Spleen (tissue), 13 donors: ENCODE measurements around the gene FDCSP. TPM values are rescaled to one million over a fixed set of nuclear protein-coding genes. Genes with fewer than 3 reads are reported as not detected.

ENCODE experiments used
- DNase-seq: peaks from one replicate; pipeline ENCODE4 v3.0.0-alpha.2; 2020
- H3K27ac ChIP-seq, 8 donors: fragments of 200-600 bp; sonication (generic) in 7 of 8; 1 replicate in 4 of 8; 2 replicates in 4 of 8; pipeline versions ENCODE4 v1.5.0 to v1.8.0; 2016 to 2021; ENCODE audit warnings: inconsistent platforms in 4 of 8, mild to moderate bottlenecking in 4 of 8, moderate library complexity in 1 of 8
- H3K27me3 ChIP-seq, 7 donors: fragments of 200-600 bp; sonication (generic) in 6 of 7; replicated peaks in 1 of 7; 1 replicate in 4 of 7; 2 replicates in 3 of 7; pipeline versions ENCODE4 v1.5.0 to v1.8.0; 2016 to 2021; ENCODE audit warnings: inconsistent platforms in 3 of 7, mild to moderate bottlenecking in 1 of 7
- H3K36me3 ChIP-seq, 6 donors: fragments of 200-600 bp; sonication (generic) in 5 of 6; 1 replicate in 4 of 6; 2 replicates in 2 of 6; pipeline versions ENCODE4 v1.5.0 to v1.8.0; 2016 to 2021; ENCODE audit warnings: inconsistent platforms in 2 of 6
- H3K4me1 ChIP-seq, 6 donors: fragments of 200-600 bp; sonication (generic) in 5 of 6; 1 replicate in 3 of 6; 2 replicates in 3 of 6; pipeline versions ENCODE4 v1.5.0 to v1.8.0; 2016 to 2021; ENCODE audit warnings: inconsistent platforms in 3 of 6
- H3K4me3 ChIP-seq, 8 donors: fragments of 200-600 bp; sonication (generic) in 7 of 8; 1 replicate in 4 of 8; 2 replicates in 4 of 8; pipeline versions ENCODE4 v1.5.0 to v1.8.0; 2016 to 2021; ENCODE audit warnings: inconsistent platforms in 4 of 8, mild to moderate bottlenecking in 4 of 8, moderate library complexity in 2 of 8
- H3K9me3 ChIP-seq, 8 donors: fragments of 200-600 bp; sonication (generic) in 7 of 8; 1 replicate in 4 of 8; 2 replicates in 4 of 8; pipeline versions ENCODE4 v1.5.0 to v1.8.0; 2016 to 2021; ENCODE audit warnings: inconsistent platforms in 4 of 8
- CTCF ChIP-seq, 11 experiments: fragments of 200-600 bp in 7 of 11; fragments of 450-650 bp in 4 of 11; sonication (generic) in 4 of 11; IDR thresholded peaks in 8 of 11; conservative IDR thresholded peaks in 3 of 11; 1 replicate in 7 of 11; 2 replicates in 4 of 11; pipeline versions ENCODE4 v1.4.0 to v1.8.0; 2016 to 2021; ENCODE audit warnings: antibody characterized with exemption in 11 of 11, inconsistent platforms in 4 of 11, mild to moderate bottlenecking in 1 of 11
- POLR2A ChIP-seq, 3 donors: fragments of 450-650 bp; IDR thresholded peaks; one replicate each; pipeline ENCODE4 v1.5.1; 2017; ENCODE audit warnings: antibody characterized with exemption in 3 of 3, mild to moderate bottlenecking in 1 of 3
- POLR2AphosphoS5 ChIP-seq, 3 donors: sonication (generic); formaldehyde crosslinking; IDR thresholded peaks; one replicate each; pipeline ENCODE4 v1.5.1; 2017; ENCODE audit warnings: antibody characterized with exemption in 3 of 3
- WGBS, 5 donors: extraction: QIAGEN DNeasy Blood & Tissue Kit in 3 of 5; methylation state at CpG; one replicate each; pipeline versions ENCODE4 v1.1.5 to v1.1.7; 2013 to 2018; 5-methylcytosine and 5-hydroxymethylcytosine counted together
- intact Hi-C: fragments of 100-400 bp; cut with DNase I; formaldehyde crosslinking; loops from one replicate; pipeline ENCODE4 v1.15.0; 2023; ENCODE audit warnings: low total_unique reads
- long read RNA-seq, 2 donors: transcript quantifications; one replicate each; lab custom pipeline, GENCODE V29; 2026
- polyA plus RNA-seq, 3 donors: library from polyadenylated mRNA; stranded (reverse); fragments of 200-250 nt; gene quantifications; one replicate each; pipeline ENCODE4 v1.2.1, GENCODE V29; 2013
- total RNA-seq, 7 donors: library from RNA; depleted of rRNA in 3 of 7; stranded (reverse); fragments of >200 nt in 3 of 7; fragmentation: NEBNext Ultra II Directional in 4 of 7; extraction: Animal tissue kit (Norgen Biotek cat#: 25700) in 4 of 7; gene quantifications; one replicate each; pipeline versions ENCODE4 v1.1.0 to v1.2.1, GENCODE V29; 2016 to 2021
- donor health status: healthy with polysubstance abuse.
- donor health status: DM: no; HTN: no; CAD: no; lungs with moderate emphysema.
- donor health status: DM: no; HTN: no; CAD: no.
- donor health status: Bipolar disorder and iron deficiency.
- donor health status: healthy.
- donor health status: DM: no; HTN: no; CAD: no.
- donor health status: DM: yes; HTN: yes; CAD: no.

FDCSP gene
- total RNA-seq (10 to 100 TPM in 2 of 7 donors, 1 to 10 TPM in 5; 2.8 to 23.6 (median 9.5) TPM), polyA plus RNA-seq (1,000 to 10,000 TPM in 1 of 3 donors, 100 to 1,000 TPM in 1, 10 to 100 TPM in 1; 31.9 to 1,396 (median 424) TPM)
- long read RNA-seq, donor 1: 0 reads
- long read RNA-seq, donor 2, partial matches to known transcripts: 0 of 1 reads
- long read RNA-seq, donor 2, other reads (novel, unspliced or antisense): 0 of 1 reads

GRCh38 chr4:70225824-70226223 is at the start of gene FDCSP:
Gene FDCSP (plus strand): TSS chr4:70226124. CDS start chr4:70231195, 5,071 bp downstream.
- Histone ChIP-seq H3K4me1 (no peaks in the 10 kb centered on the region), H3K27me3 (no peaks in the 10 kb centered on the region), H3K9me3 (no peaks in the 10 kb centered on the region), H3K36me3 (no peaks in the 10 kb centered on the region), H3K27ac (no peak within 1 kb of the TSS), H3K4me3 (no peak within 1 kb of the TSS)
- intact Hi-C loops: no loop called here
- no peak for DNase-seq
- 69 to 82% (median 77%) methylated on average over 2 of the region's 2 CpGs for WGBS, 5 donors
- TF ChIP-seq POLR2A (IDR thresholded peaks at IDR 0.05) (no peak), CTCF (IDR thresholded peaks at IDR 0.05 in 8 of 11, conservative IDR thresholded peaks at IDR 0.05 in 3 of 11) (no peak), POLR2AphosphoS5 (IDR thresholded peaks at IDR 0.05) (no peak)

GRCh38 chr4:70177090-70177489 is 48.8 kb upstream of the FDCSP start:
- H3K4me3 ChIP-seq: no peak overlapping the region
- no peaks in the 10 kb centered on the region for H3K36me3 ChIP-seq
- no peak for TF ChIP-seq POLR2AphosphoS5 (IDR thresholded peaks at IDR 0.05)
- TF ChIP-seq POLR2A (IDR thresholded peaks at IDR 0.05): no peak
- no peak for TF ChIP-seq CTCF (IDR thresholded peaks at IDR 0.05 in 8 of 11, conservative IDR thresholded peaks at IDR 0.05 in 3 of 11)
- no peak overlapping the region for H3K27ac ChIP-seq
- H3K27me3 ChIP-seq: no peaks in the 10 kb centered on the region
- DNase-seq: no peak
- no peaks in the 10 kb centered on the region for H3K9me3 ChIP-seq
- 72 to 78% (median 73%) methylated on average over 5 of the region's 5 CpGs for WGBS, 5 donors
- intact Hi-C loops: no loop called here
- no peaks in the 10 kb centered on the region for H3K4me1 ChIP-seq

DNA sequence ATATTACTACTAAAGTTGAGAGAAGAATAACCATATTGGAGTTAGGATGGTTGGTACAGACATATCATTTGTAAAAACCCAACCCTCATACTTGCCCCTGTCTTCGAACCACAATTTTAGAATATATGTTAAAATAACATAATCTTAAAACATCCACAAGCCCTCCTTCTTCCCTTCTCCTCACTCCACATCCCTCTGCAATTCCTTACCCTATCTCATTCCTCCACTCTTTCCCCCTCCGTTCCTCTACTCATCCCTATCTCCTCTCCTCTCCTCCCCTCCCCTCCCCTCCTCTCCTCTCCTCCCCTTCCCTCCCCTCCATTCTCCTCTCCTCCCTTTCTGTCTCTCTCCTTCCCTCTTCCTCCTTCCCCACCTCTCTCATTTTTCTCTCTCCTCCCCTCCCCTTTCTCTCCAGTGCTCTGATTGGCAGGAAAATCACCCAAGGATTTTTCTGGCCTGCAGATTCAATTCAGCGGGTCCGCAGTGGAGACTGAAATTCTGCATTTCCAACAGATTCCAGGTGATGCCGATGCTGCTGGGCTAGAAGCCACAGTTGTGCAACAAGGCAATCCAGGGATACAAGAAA is 47.8 kb upstream of the FDCSP start:
- H3K36me3 ChIP-seq: no peaks in the 10 kb centered on the region
- H3K27ac ChIP-seq: no peak overlapping the region
- DNase-seq: no peak
- no peak for TF ChIP-seq POLR2A (IDR thresholded peaks at IDR 0.05)
- TF ChIP-seq POLR2AphosphoS5 (IDR thresholded peaks at IDR 0.05): no peak
- TF ChIP-seq CTCF (IDR thresholded peaks at IDR 0.05 in 8 of 11, conservative IDR thresholded peaks at IDR 0.05 in 3 of 11): no peak
- 65 to 83% (median 76%) methylated on average over 5 of the region's 5 CpGs for WGBS, 5 donors
- no peak overlapping the region for H3K4me3 ChIP-seq
- H3K9me3 ChIP-seq: no peaks in the 10 kb centered on the region
- intact Hi-C loops: no loop called here
- no peaks in the 10 kb centered on the region for H3K4me1 ChIP-seq
- H3K27me3 ChIP-seq: no peaks in the 10 kb centered on the region

DNA sequence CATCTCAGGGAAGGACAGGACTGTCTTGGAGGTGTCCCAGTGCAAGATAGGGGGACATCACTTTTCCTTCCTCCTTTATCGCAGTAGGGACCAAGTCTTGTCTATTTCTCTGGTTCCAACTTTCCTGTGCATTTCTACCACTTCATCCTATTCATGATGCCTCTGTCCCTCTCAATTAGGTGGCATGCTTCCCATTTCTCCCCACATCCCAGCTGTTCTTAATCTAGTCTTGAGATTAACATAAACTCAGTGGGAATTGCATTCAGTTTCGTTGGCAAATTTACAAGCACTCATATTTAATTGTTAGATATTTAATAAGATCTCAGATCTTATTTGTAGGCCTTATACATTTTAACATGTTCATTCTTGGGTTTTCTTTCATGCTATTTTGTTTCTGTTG is 46.1 kb upstream of the FDCSP start:
- Histone ChIP-seq H3K36me3 (no peaks in the 10 kb centered on the region), H3K27ac (no peak overlapping the region), H3K9me3 (no peaks in the 10 kb centered on the region), H3K4me1 (no peaks in the 10 kb centered on the region), H3K4me3 (no peak overlapping the region), H3K27me3 (no peaks in the 10 kb centered on the region)
- TF ChIP-seq CTCF (IDR thresholded peaks at IDR 0.05 in 8 of 11, conservative IDR thresholded peaks at IDR 0.05 in 3 of 11) (no peak), POLR2AphosphoS5 (IDR thresholded peaks at IDR 0.05) (no peak), POLR2A (IDR thresholded peaks at IDR 0.05) (no peak)
- intact Hi-C loops: no loop called here
- no peak for DNase-seq
- 42 to 63% (median 61%) methylated on average over 2 of the region's 2 CpGs for WGBS, 5 donors
